H1 (cell line): ENCODE results near the gene CCR3. TPM values are rescaled to one million over a fixed set of nuclear protein-coding genes. Genes with fewer than 3 reads are reported as not detected.

Source experiments
- CTCF ChIA-PET: fragments of 300-600 bp; sonication (Branson Sonifier 250); formaldehyde crosslinking; loops from one replicate; lab custom pipeline; 2021; ENCODE audit not compliant: partially characterized antibody; lab: Charles Lee
- POLR2A ChIA-PET: fragments of 300-600 bp; sonication (Branson Sonifier 250); formaldehyde crosslinking; loops from one replicate; lab custom pipeline; 2021; ENCODE audit warnings: inconsistent platforms; ENCODE audit not compliant: partially characterized antibody; lab: Charles Lee
- DNase-seq, 2 experiments: peaks; one replicate each; pipeline versions ENCODE4 v3.0.0 to v3.0.0-alpha.2; 2010 to 2022; ENCODE audit warnings: low spot score in 2 of 2, low read depth in 1 of 2, mixed read lengths in 1 of 2
- FAIRE-seq: peaks from 2 replicates; lab custom pipeline; 2011; peaks lifted over from hg19 to GRCh38; lab: Jason Lieb, UNC
- H2AFZ ChIP-seq: 2 replicates; pipeline ENCODE4 v1.8.1; 2012; ENCODE audit warnings: low read length, inconsistent platforms
- H2AK5ac ChIP-seq: 2 replicates; pipeline ENCODE4 v1.6.1; 2013; ENCODE audit warnings: low read depth, low read length
- H2BK120ac ChIP-seq: replicated peaks from 2 replicates; pipeline ENCODE3; 2013; ENCODE audit warnings: low read depth, low read length, inconsistent platforms
- H2BK12ac ChIP-seq: 2 replicates; pipeline ENCODE4 v1.6.1; 2013; ENCODE audit warnings: low read depth, low read length
- H2BK15ac ChIP-seq: 2 replicates; pipeline ENCODE4 v1.6.1; 2013; ENCODE audit warnings: low read length
- H2BK20ac ChIP-seq: 2 replicates; pipeline ENCODE4 v1.6.1; 2013; ENCODE audit warnings: low read length
- H2BK5ac ChIP-seq: 2 replicates; pipeline ENCODE4 v1.6.1; 2013; ENCODE audit warnings: low read depth, low read length
- H3K14ac ChIP-seq: 2 replicates; pipeline ENCODE4 v1.6.1; 2013; ENCODE audit warnings: inconsistent platforms; ENCODE audit not compliant: insufficient read length
- H3K18ac ChIP-seq: 2 replicates; pipeline ENCODE4 v1.6.1; 2013; ENCODE audit warnings: low read length; ENCODE audit errors: extremely low read depth
- H3K23ac ChIP-seq: 2 replicates; pipeline ENCODE4 v1.6.1; 2013; ENCODE audit warnings: inconsistent platforms; ENCODE audit not compliant: insufficient read length
- H3K23me2 ChIP-seq: 2 replicates; pipeline ENCODE4 v1.6.1; 2013; ENCODE audit warnings: low read depth, low read length
- H3K27ac ChIP-seq: 2 replicates; pipeline ENCODE4 v1.6.1; 2011; ENCODE audit warnings: low read depth, low read length, inconsistent platforms
- H3K27me3 ChIP-seq, 4 experiments: replicated peaks in 1 of 4; 1 replicate in 1 of 4; 2 replicates in 3 of 4; pipeline versions ENCODE4 v1.6.1 to v1.8.1; 2011 to 2013; ENCODE audit warnings: low read length in 3 of 4, mild to moderate bottlenecking in 3 of 4, inconsistent platforms in 2 of 4, mixed read lengths in 2 of 4, moderate library complexity in 1 of 4; ENCODE audit not compliant: control insufficient read depth in 3 of 4, insufficient read depth in 3 of 4; ENCODE audit errors: extremely low read depth in 1 of 4
- H3K36me3 ChIP-seq, 4 experiments: 2 replicates each; pipeline versions ENCODE4 v1.6.1 to v1.8.1; 2011 to 2013; ENCODE audit warnings: mild to moderate bottlenecking in 4 of 4, low read length in 3 of 4, moderate library complexity in 2 of 4, control low read depth in 1 of 4, inconsistent platforms in 1 of 4; ENCODE audit not compliant: insufficient read depth in 4 of 4, control insufficient read depth in 2 of 4
- H3K4ac ChIP-seq: replicated peaks from 2 replicates; pipeline ENCODE3; 2013; ENCODE audit warnings: low read length, low read depth, mixed read lengths, inconsistent platforms; ENCODE audit not compliant: insufficient read length
- H3K4me1 ChIP-seq, 4 experiments: replicated peaks in 1 of 4; 1 replicate in 1 of 4; 2 replicates in 3 of 4; pipeline versions ENCODE4 v1.6.1 to v1.8.1; 2011 to 2013; ENCODE audit warnings: low read length in 3 of 4, inconsistent platforms in 2 of 4, mixed read lengths in 1 of 4; ENCODE audit not compliant: insufficient read depth in 4 of 4, control insufficient read depth in 3 of 4
- H3K4me2 ChIP-seq, 2 experiments: 2 replicates each; pipeline versions ENCODE4 v1.6.1 to v1.8.1; 2011 to 2013; ENCODE audit warnings: low read depth in 2 of 2, low read length in 2 of 2, control low read depth in 1 of 2, inconsistent platforms in 1 of 2, mild to moderate bottlenecking in 1 of 2; ENCODE audit not compliant: insufficient read depth in 1 of 2
- H3K4me3 ChIP-seq, 4 experiments: fragments of 200-600, 300-600 bp in 1 of 4; sonication (generic), shearing (Covaris generic), sonication (Bioruptor Twin) in 1 of 4; 2 replicates each; pipeline versions ENCODE4 v1.5.1 to v1.8.1; 2011 to 2016; ENCODE audit warnings: low read length in 4 of 4, low read depth in 3 of 4, control low read depth in 2 of 4, inconsistent platforms in 2 of 4, mild to moderate bottlenecking in 2 of 4, mixed read lengths in 1 of 4, moderate library complexity in 1 of 4; ENCODE audit not compliant: insufficient read depth in 2 of 4; ENCODE audit errors: extremely low read depth in 1 of 4
- H3K56ac ChIP-seq: replicated peaks from 2 replicates; pipeline ENCODE3; 2013; ENCODE audit warnings: low read depth, mild to moderate bottlenecking, mixed read lengths, low read length, inconsistent platforms; ENCODE audit not compliant: insufficient read length
- H3K79me1 ChIP-seq: 2 replicates; pipeline ENCODE4 v1.6.1; 2013; ENCODE audit warnings: low read depth, low read length, control low read depth
- H3K79me2 ChIP-seq, 2 experiments: 2 replicates each; pipeline versions ENCODE4 v1.6.1 to v1.8.1; 2012 to 2013; ENCODE audit warnings: low read length in 2 of 2, mild to moderate bottlenecking in 2 of 2, inconsistent platforms in 1 of 2; ENCODE audit not compliant: insufficient read depth in 2 of 2, control insufficient read depth in 1 of 2
- H3K9ac ChIP-seq, 4 experiments: replicated peaks in 1 of 4; 1 replicate in 1 of 4; 2 replicates in 3 of 4; pipeline versions ENCODE4 v1.6.1 to v1.8.1; 2011 to 2013; ENCODE audit warnings: low read depth in 3 of 4, low read length in 3 of 4, control low read depth in 2 of 4, mild to moderate bottlenecking in 2 of 4, moderate library complexity in 2 of 4, inconsistent platforms in 1 of 4; ENCODE audit errors: extremely low read depth in 1 of 4
- H3K9me3 ChIP-seq, 2 experiments: 2 replicates each; pipeline versions ENCODE4 v1.6.1 to v1.8.1; 2012 to 2013; ENCODE audit warnings: mild to moderate bottlenecking in 2 of 2, moderate library complexity in 2 of 2, control low read depth in 1 of 2, inconsistent platforms in 1 of 2, low read depth in 1 of 2, low read length in 1 of 2, mixed read lengths in 1 of 2; ENCODE audit not compliant: insufficient read depth in 2 of 2
- H4K20me1 ChIP-seq, 2 experiments: replicated peaks in 1 of 2; 2 replicates each; pipeline versions ENCODE3 to v1.8.1; 2011 to 2013; ENCODE audit warnings: inconsistent platforms in 2 of 2, low read length in 2 of 2, mild to moderate bottlenecking in 1 of 2; ENCODE audit not compliant: insufficient read depth in 2 of 2, control insufficient read depth in 1 of 2
- H4K5ac ChIP-seq: 2 replicates; pipeline ENCODE4 v1.6.1; 2013; ENCODE audit warnings: low read length, low read depth, mixed read lengths, inconsistent platforms; ENCODE audit not compliant: insufficient read length
- H4K8ac ChIP-seq: 2 replicates; pipeline ENCODE4 v1.8.0; 2013; ENCODE audit warnings: mild to moderate bottlenecking, moderate library complexity, low read length, inconsistent platforms; ENCODE audit not compliant: insufficient read depth; ENCODE audit errors: extremely low read depth
- H4K91ac ChIP-seq: replicated peaks from 2 replicates; pipeline ENCODE3; 2013; ENCODE audit warnings: low read length, mixed read lengths, inconsistent platforms; ENCODE audit not compliant: insufficient read length
- MAX ChIP-seq: IDR thresholded peaks from 2 replicates; pipeline ENCODE4 v1.6.1; 2012; ENCODE audit warnings: inconsistent platforms
- WGBS, 2 experiments: shearing (Covaris generic) in 1 of 2; methylation state at CpG; one replicate each; pipeline versions ENCODE4 v1.1.6 to v1.1.7; 2013 to 2015; ENCODE audit warnings: low lambda C conversion rate in 2 of 2, mixed read lengths in 2 of 2, inconsistent platforms in 1 of 2, low coverage in 1 of 2, missing lambda C conversion rate in 1 of 2; ENCODE audit not compliant: insufficient replicate concordance in 2 of 2, insufficient coverage in 1 of 2, insufficient read length in 1 of 2; ENCODE audit errors: extremely low coverage in 1 of 2, missing lambda C conversion rate in 1 of 2; 5-methylcytosine and 5-hydroxymethylcytosine counted together
- polyA plus RNA-seq, 7 experiments: library from polyadenylated mRNA; depleted of rRNA in 3 of 7; stranded (reverse) in 5 of 7; unstranded in 2 of 7; fragments of >200 nt in 5 of 7; fragments of 200-250 nt in 2 of 7; gene quantifications; 1 replicate in 5 of 7; 2 replicates in 1 of 7; 4 replicates in 1 of 7; pipeline versions ENCODE4 v1.2.1 to v1.2.3, GENCODE V29; 2011 to 2013; ENCODE audit warnings: missing spikeins in 2 of 7, mixed read lengths in 2 of 7
- total RNA-seq: library from RNA; stranded (reverse); fragmentation: NEBNext Ultra II Directional; extraction: Animal tissue kit (Norgen Biotek cat#: 25700); gene quantifications from 2 replicates; pipeline ENCODE4 v1.2.1, GENCODE V29; 2021

The CCR3 gene
- total and polyA plus RNA-seq, 2 of the 8 experiments (the other 6 are each of a cell fraction or from before 2014, with no cell fraction given) = not detected

GRCh38 chr3:46284981-46285683 lies 42.9 kb downstream of the CCR3 start:
- WGBS, 2 experiments = 79% methylated on average over 6 of the region's 6 CpGs; no CpG with 5 or more reads in 1 of the 2 experiments
- CTCF ChIA-PET = interaction anchor here (4.4 kb wide), 1 partner anchor 9 kb away, joined by 21 read pairs; no protein-coding TSS in a partner anchor
- Histone ChIP-seq H4K5ac (no peak overlapping the region), H2BK15ac (no peak overlapping the region), H3K27ac (no peak overlapping the region), H4K91ac (no peak overlapping the region)
- FAIRE-seq = no peak
- no peak for TF ChIP-seq MAX
- TF ChIP-seq, all 59 proteins: peak for 0
- H4K20me1 ChIP-seq = no peaks in the 10 kb centered on the region
- no peak for DNase-seq
- no peaks in the 10 kb centered on the region for H3K4me1 ChIP-seq
- no peak overlapping the region for H3K4me3 ChIP-seq
- H3K18ac ChIP-seq = no peak overlapping the region
- H2BK120ac ChIP-seq = no peak overlapping the region
- no peak overlapping the region for H3K4ac ChIP-seq
- H4K8ac ChIP-seq = no peak overlapping the region
- no peak overlapping the region for H3K4me2 ChIP-seq
- H3K9ac ChIP-seq = no peak overlapping the region
- no peak overlapping the region for H3K23ac ChIP-seq
- no peak overlapping the region for H2BK5ac ChIP-seq
- no peaks in the 10 kb centered on the region for H3K23me2 ChIP-seq
- H3K27me3 ChIP-seq = no peaks in the 10 kb centered on the region
- no peak overlapping the region for H3K56ac ChIP-seq
- POLR2A ChIA-PET = no interaction called here
- no peak overlapping the region for H2AK5ac ChIP-seq
- no peaks in the 10 kb centered on the region for H3K36me3 ChIP-seq
- 0 out of 4 replicates have a peak, but pooled peaks cover 0 to 3% of the 10 kb centered on the region in 2 experiments for H3K9me3 ChIP-seq
- H3K14ac ChIP-seq = no peak overlapping the region
- no peaks in the 10 kb centered on the region for H3K79me2 ChIP-seq
- no peaks in the 10 kb centered on the region for H3K79me1 ChIP-seq
- H2AFZ ChIP-seq = no peak overlapping the region
- no peak overlapping the region for H2BK12ac ChIP-seq
- no peak overlapping the region for H2BK20ac ChIP-seq
